A673 (cell line): ENCODE data around the gene GCN1. TPM values are rescaled to one million over a fixed set of nuclear protein-coding genes. Genes with fewer than 3 reads are reported as not detected.

Source experiments
- BruUV-seq: library from RNA; stranded (reverse); fragments of 400-500 nt; replicated peaks from 2 replicates; lab custom pipeline; 2021; lab: Mats Ljungman, UMichigan
- CTCF ChIA-PET: fragments of 300-600 bp; sonication (Branson Sonifier 250); formaldehyde crosslinking; loops from one replicate; lab custom pipeline; 2022; ENCODE audit warnings: antibody characterized with exemption; lab: Charles Lee
- POLR2A ChIA-PET: fragments of 300-600 bp; sonication (Branson Sonifier 250); formaldehyde crosslinking; loops from one replicate; lab custom pipeline; 2022; ENCODE audit warnings: antibody characterized with exemption; ENCODE audit not compliant: low non-redundant PET; lab: Charles Lee
- DNase-seq: peaks from one replicate; pipeline ENCODE4 v3.0.0-alpha.2; 2015; ENCODE audit warnings: low spot score
- H3K27ac ChIP-seq: fragments of 200-600 bp; sonication (generic); 2 replicates; pipeline ENCODE4 v1.5.1; 2016; ENCODE audit warnings: mixed run types, low read depth, mild to moderate bottlenecking, mixed read lengths, antibody characterized with exemption, low read length; ENCODE audit not compliant: poor library complexity, severe bottlenecking
- H3K27me3 ChIP-seq: fragments of 200-600 bp; sonication (generic); replicated peaks from 2 replicates; pipeline ENCODE4 v1.6.1; 2017; ENCODE audit warnings: mixed run types, low read depth, mild to moderate bottlenecking, mixed read lengths, antibody characterized with exemption, low read length; ENCODE audit not compliant: insufficient read depth, poor library complexity
- H3K36me3 ChIP-seq: fragments of 200-600 bp; sonication (generic); 2 replicates; pipeline ENCODE4 v1.6.1; 2016; ENCODE audit warnings: mixed run types, mild to moderate bottlenecking, mixed read lengths, antibody characterized with exemption, low read length; ENCODE audit not compliant: insufficient read depth, poor library complexity, severe bottlenecking
- H3K4me1 ChIP-seq: fragments of 200-600 bp; sonication (generic); 2 replicates; pipeline ENCODE4 v1.6.1; 2017; ENCODE audit warnings: mixed run types, mild to moderate bottlenecking, mixed read lengths, antibody characterized with exemption, low read length; ENCODE audit not compliant: insufficient read depth, poor library complexity, severe bottlenecking
- H3K4me3 ChIP-seq: fragments of 200-600 bp; sonication (generic); 2 replicates; pipeline ENCODE4 v1.5.1; 2016; ENCODE audit warnings: low read depth, mixed run types, mild to moderate bottlenecking, mixed read lengths, low read length; ENCODE audit not compliant: poor library complexity, severe bottlenecking
- H3K9me3 ChIP-seq: fragments of 200-600 bp; sonication (generic); 2 replicates; pipeline ENCODE4 v1.6.1; 2016; ENCODE audit warnings: mixed run types, low read depth, mild to moderate bottlenecking, mixed read lengths, antibody characterized with exemption, low read length; ENCODE audit not compliant: poor library complexity, severe bottlenecking
- CTCF ChIP-seq: fragments of 300-800, 200-600 bp; sonication (generic); conservative IDR thresholded peaks from 2 replicates; pipeline ENCODE4 v1.5.1; 2017; ENCODE audit warnings: low read depth, mild to moderate bottlenecking, antibody characterized with exemption, low read length, moderate library complexity, mixed read lengths
- EZH2 ChIP-seq: fragments of 200-600 bp; sonication (generic); IDR thresholded peaks from 2 replicates; pipeline ENCODE4 v1.6.1; 2017; ENCODE audit warnings: borderline replicate concordance, low read depth, mild to moderate bottlenecking, mixed read lengths, antibody characterized with exemption, low read length; ENCODE audit not compliant: poor library complexity, severe bottlenecking
- intact Hi-C: fragments of 100-400 bp; cut with micrococcal nuclease; formaldehyde crosslinking; loops from one replicate; pipeline ENCODE4 v1.10.0; 2022; ENCODE audit not compliant: unreplicated experiment
- total RNA-seq: library from RNA; stranded (reverse); gene quantifications from 2 replicates; pipeline ENCODE4 v1.2.3, GENCODE V29; 2021

GCN1 gene
- total RNA-seq, 1 experiment from 2014 or later, result 129 TPM

- Histone ChIP-seq H3K36me3 (peaks cover 44% of the 10 kb centered on the region), H3K9me3 (no peaks in the 10 kb centered on the region), H3K4me1 (no peaks in the 10 kb centered on the region), H3K4me3 (no peak overlapping the region), H3K27me3 (no peaks in the 10 kb centered on the region), H3K27ac (no peak overlapping the region)
- CTCF ChIA-PET, result no interaction called here
- no peak for TF ChIP-seq CTCF
- TF ChIP-seq EZH2, result no peak
- no TSS peak for BruUV-seq
- intact Hi-C loops, result no loop called here
- POLR2A ChIA-PET, result no interaction called here
- no peak for DNase-seq
Observed at GRCh38 chr12:120125792-120126634, 68.5 kb downstream of the GCN1 start.

GRCh38 chr12:120125029-120125428 is 69.5 kb downstream of the GCN1 start:
- Histone ChIP-seq H3K4me3 (no peak overlapping the region), H3K36me3 (peaks cover 35% of the 10 kb centered on the region), H3K27ac (no peak overlapping the region), H3K4me1 (no peaks in the 10 kb centered on the region), H3K9me3 (no peaks in the 10 kb centered on the region), H3K27me3 (no peaks in the 10 kb centered on the region)
- no peak for DNase-seq
- intact Hi-C loops, result no loop called here
- BruUV-seq, result no TSS peak
- TF ChIP-seq CTCF (no peak), EZH2 (no peak)
- ChIA-PET POLR2A (no interaction called here), CTCF (no interaction called here)

- Histone ChIP-seq H3K36me3 (peaks cover 5% of the 10 kb centered on the region), H3K4me1 (peaks cover 9% of the 10 kb centered on the region), H3K4me3 (no peak overlapping the region), H3K27ac (no peak overlapping the region), H3K27me3 (no peaks in the 10 kb centered on the region), H3K9me3 (no peaks in the 10 kb centered on the region)
- intact Hi-C loops, result no loop called here
- CTCF ChIA-PET, result no interaction called here
- POLR2A ChIA-PET, result no interaction called here
- no TSS peak for BruUV-seq
- DNase-seq, result no peak
- TF ChIP-seq EZH2 (no peak), CTCF (no peak)
Observed at GRCh38 chr12:120121766-120122293, 72.7 kb downstream of the GCN1 start.
